HCT116 (cell line): ENCODE data around the gene RYR3. TPM values are rescaled to one million over a fixed set of nuclear protein-coding genes. Genes with fewer than 3 reads are reported as not detected.

Source experiments
- ATAC-seq: fragments of 200-7000 bp; cut with Tn5 transposase; 2 replicates; pipeline ENCODE4 v1.9.1; 2020; ENCODE audit warnings: mild to moderate bottlenecking, moderate library complexity
- BruUV-seq: library from RNA; stranded (reverse); fragments of 400-500 nt; replicated peaks from 2 replicates; lab custom pipeline; 2021; lab: Mats Ljungman, UMichigan
- CTCF ChIA-PET: fragments of 300-600 bp; sonication (Branson Sonifier 250); formaldehyde crosslinking; loops from one replicate; lab custom pipeline; 2021; ENCODE audit warnings: antibody characterized with exemption; lab: Charles Lee
- POLR2A ChIA-PET: fragments of 300-600, 350-600 bp; sonication (Branson Sonifier 250); formaldehyde crosslinking; loops from one replicate; lab custom pipeline; 2021; ENCODE audit warnings: antibody characterized with exemption; lab: Charles Lee
- RAD21 ChIA-PET, 2 experiments: fragments of 300-600 bp; sonication (Branson Sonifier 250); formaldehyde crosslinking; loops; one replicate each; lab custom pipeline; 2023; ENCODE audit warnings: low total read pairs in 2 of 2; ENCODE audit not compliant: uncharacterized antibody in 2 of 2, unreplicated experiment in 2 of 2, low non-redundant PET in 1 of 2; lab: Charles Lee
- DNase-seq: peaks from one replicate; pipeline ENCODE4 v3.0.0-alpha.2; 2010; ENCODE audit warnings: low read depth, low spot score
- H2AFZ ChIP-seq: fragments of 200-600 bp; shearing (Covaris generic), sonication (generic); 2 replicates; pipeline ENCODE4 v1.6.1; 2017; ENCODE audit warnings: low read depth, mixed run types, mixed read lengths, antibody characterized with exemption, low read length; ENCODE audit not compliant: poor library complexity, severe bottlenecking
- H3K27ac ChIP-seq: 2 replicates; pipeline ENCODE4 v1.5.1; 2012; ENCODE audit warnings: low read depth, low read length
- H3K27me3 ChIP-seq: fragments of 200-600 bp; sonication (generic); 2 replicates; pipeline ENCODE4 v1.6.1; 2016; ENCODE audit warnings: mixed run types, low read length, mixed read lengths; ENCODE audit not compliant: insufficient read depth
- H3K36me3 ChIP-seq, 2 experiments: fragments of 200-500 bp in 1 of 2; fragments of 200-600 bp in 1 of 2; sonication (Bioruptor generic) in 1 of 2; sonication (generic) in 1 of 2; 2 replicates each; pipeline versions ENCODE4 v1.5.1 to v1.6.1; 2014 to 2016; ENCODE audit warnings: low read length in 2 of 2, inconsistent platforms in 1 of 2, mixed read lengths in 1 of 2, mixed run types in 1 of 2; ENCODE audit not compliant: insufficient read depth in 2 of 2, control insufficient read depth in 1 of 2
- H3K4me1 ChIP-seq, 2 experiments: fragments of 200-600 bp in 1 of 2; sonication (generic) in 1 of 2; 2 replicates each; pipeline versions ENCODE4 v1.5.1 to v1.6.1; 2012 to 2017; ENCODE audit warnings: low read length in 2 of 2, inconsistent platforms in 1 of 2, mild to moderate bottlenecking in 1 of 2, mixed read lengths in 1 of 2, mixed run types in 1 of 2, moderate library complexity in 1 of 2; ENCODE audit not compliant: insufficient read depth in 2 of 2, control insufficient read depth in 1 of 2
- H3K4me2 ChIP-seq: fragments of 200-600 bp; sonication (generic); 2 replicates; pipeline ENCODE4 v1.6.1; 2017; ENCODE audit warnings: mixed run types, low read length, mixed read lengths
- H3K4me3 ChIP-seq, 2 experiments: fragments of 200-600 bp in 1 of 2; sonication (generic) in 1 of 2; replicated peaks in 1 of 2; 2 replicates each; pipeline ENCODE4 v1.5.1; 2011 to 2016; ENCODE audit warnings: low read length in 2 of 2, control low read depth in 1 of 2, low read depth in 1 of 2, mild to moderate bottlenecking in 1 of 2, mixed read lengths in 1 of 2, mixed run types in 1 of 2
- H3K79me2 ChIP-seq: fragments of 200-600 bp; sonication (generic); 2 replicates; pipeline ENCODE4 v1.6.1; 2017; ENCODE audit warnings: mild to moderate bottlenecking, mixed run types, low read length, moderate library complexity, mixed read lengths; ENCODE audit not compliant: insufficient read depth
- H3K9ac ChIP-seq: fragments of 200-600 bp; sonication (generic); 2 replicates; pipeline ENCODE4 v1.6.1; 2016; ENCODE audit warnings: low read length, mixed read lengths
- H3K9me2 ChIP-seq: fragments of 200-600 bp; sonication (generic), shearing (Covaris generic); 2 replicates; pipeline ENCODE4 v1.6.1; 2017; ENCODE audit warnings: mixed run types, mild to moderate bottlenecking, moderate library complexity; ENCODE audit not compliant: insufficient read depth
- H3K9me3 ChIP-seq, 2 experiments: fragments of 200-500 bp in 1 of 2; fragments of 200-600 bp in 1 of 2; sonication (Bioruptor generic) in 1 of 2; sonication (generic) in 1 of 2; 2 replicates each; pipeline ENCODE4 v1.6.1; 2014 to 2017; ENCODE audit warnings: low read length in 2 of 2, mixed read lengths in 2 of 2, inconsistent platforms in 1 of 2, low read depth in 1 of 2, mild to moderate bottlenecking in 1 of 2, mixed run types in 1 of 2, moderate library complexity in 1 of 2; ENCODE audit not compliant: control insufficient read depth in 1 of 2, insufficient read depth in 1 of 2
- H4K20me1 ChIP-seq: fragments of 200-600 bp; sonication (generic), shearing (Covaris generic); 2 replicates; pipeline ENCODE4 v1.6.1; 2017; ENCODE audit warnings: mixed run types, mild to moderate bottlenecking, moderate library complexity; ENCODE audit not compliant: insufficient read depth
- CBX3 ChIP-seq: IDR thresholded peaks from 2 replicates; pipeline ENCODE4 v1.6.1; 2012; ENCODE audit warnings: low read depth
- CEBPB ChIP-seq: IDR thresholded peaks from 2 replicates; pipeline ENCODE4 v1.6.1; 2012; ENCODE audit warnings: low read depth
- EGR1 ChIP-seq: IDR thresholded peaks from 2 replicates; pipeline ENCODE4 v1.6.1; 2012; ENCODE audit warnings: low read depth
- ELF1 ChIP-seq: IDR thresholded peaks from 2 replicates; pipeline ENCODE4 v1.6.1; 2012; ENCODE audit warnings: low read depth, borderline replicate concordance
- EZH2 ChIP-seq: fragments of 200-600 bp; sonication (generic); IDR thresholded peaks from 2 replicates; pipeline ENCODE4 v1.6.1; 2017; ENCODE audit warnings: antibody characterized with exemption, mixed run types
- EZH2phosphoT487 ChIP-seq: fragments of 200-600 bp; IDR thresholded peaks from 2 replicates; pipeline ENCODE4 v1.6.1; 2018; ENCODE audit warnings: antibody characterized with exemption, borderline replicate concordance
- FOSL1 ChIP-seq: IDR thresholded peaks from 2 replicates; pipeline ENCODE4 v1.6.1; 2012; ENCODE audit warnings: low read depth
- JUND ChIP-seq: IDR thresholded peaks from 2 replicates; pipeline ENCODE4 v1.6.1; 2012
- POLR2A ChIP-seq: IDR thresholded peaks from 2 replicates; pipeline ENCODE4 v1.7.0; 2011; ENCODE audit warnings: borderline replicate concordance; ENCODE audit not compliant: insufficient read depth, insufficient read length; ENCODE audit errors: extremely low read depth
- POLR2AphosphoS5 ChIP-seq: IDR thresholded peaks from 2 replicates; pipeline ENCODE4 v1.6.1; 2011; ENCODE audit warnings: mild to moderate bottlenecking, low read depth, low read length, moderate library complexity
- RAD21 ChIP-seq: IDR thresholded peaks from 2 replicates; pipeline ENCODE4 v1.6.1; 2012; ENCODE audit warnings: low read depth, mild to moderate bottlenecking
- SIN3A ChIP-seq: IDR thresholded peaks from 2 replicates; pipeline ENCODE4 v1.6.1; 2012; ENCODE audit warnings: low read depth
- SRF ChIP-seq: IDR thresholded peaks from 2 replicates; pipeline ENCODE4 v1.6.1; 2012; ENCODE audit warnings: low read depth
- TCF7L2 ChIP-seq: IDR thresholded peaks from 2 replicates; pipeline ENCODE4 v1.7.0; 2011; ENCODE audit warnings: borderline replicate concordance, inconsistent platforms; ENCODE audit not compliant: insufficient read depth, insufficient read length; ENCODE audit errors: extremely low read depth
- ZBTB33 ChIP-seq: IDR thresholded peaks from 2 replicates; pipeline ENCODE4 v1.6.1; 2011; ENCODE audit warnings: mild to moderate bottlenecking, low read length, moderate library complexity; ENCODE audit not compliant: insufficient replicate concordance; ENCODE audit errors: extremely low read depth
- ZFX ChIP-seq: fragments of 450-650 bp; IDR thresholded peaks from 2 replicates; pipeline ENCODE4 v1.6.1; 2017
- ZNF274 ChIP-seq: fragments of 200-500 bp; sonication (Bioruptor generic); IDR thresholded peaks from 2 replicates; pipeline ENCODE4 v1.6.1; 2014; ENCODE audit warnings: mild to moderate bottlenecking, low read depth, low read length, inconsistent platforms
- intact Hi-C: fragments of 100-400 bp; cut with micrococcal nuclease; formaldehyde crosslinking; loops from 2 replicates; pipeline ENCODE4 v1.10.0; 2022
- total RNA-seq: library from RNA; stranded (reverse); gene quantifications from one replicate; pipeline ENCODE4 v1.2.1, GENCODE V29; 2021; ENCODE audit not compliant: unreplicated experiment
- TF ChIP-seq, protein P1 (sequence below): IDR thresholded peaks from 2 replicates; pipeline ENCODE4 v1.6.1; 2012
- TF ChIP-seq, protein P2 (sequence below): IDR thresholded peaks from 2 replicates; pipeline ENCODE4 v1.6.1; 2012

The RYR3 gene
- total RNA-seq, 1 experiment from 2014 or later = not detected

- Histone ChIP-seq H3K27me3 (peaks cover 35% of the 10 kb centered on the region; the same call in 1 of the 2 replicates), H2AFZ (no peak overlapping the region), H3K4me1 (no peaks in the 10 kb centered on the region), H3K9me2 (no peaks in the 10 kb centered on the region), H3K9ac (no peak overlapping the region), H3K27ac (no peak overlapping the region), H3K4me2 (no peak overlapping the region), H3K4me3 (no peak overlapping the region), H3K36me3 (no peaks in the 10 kb centered on the region), H3K79me2 (no peaks in the 10 kb centered on the region), H4K20me1 (no peaks in the 10 kb centered on the region), H3K9me3 (no peaks in the 10 kb centered on the region)
- intact Hi-C loops = no loop called here
- no peak for ATAC-seq
- no peak for TF ChIP-seq ZNF274
- TF ChIP-seq, protein P1, sequence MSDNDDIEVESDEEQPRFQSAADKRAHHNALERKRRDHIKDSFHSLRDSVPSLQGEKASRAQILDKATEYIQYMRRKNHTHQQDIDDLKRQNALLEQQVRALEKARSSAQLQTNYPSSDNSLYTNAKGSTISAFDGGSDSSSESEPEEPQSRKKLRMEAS = no peak
- TF ChIP-seq EZH2 = no peak
- no peak for TF ChIP-seq FOSL1
- no peak for TF ChIP-seq ZFX
- no peak for TF ChIP-seq CEBPB
- TF ChIP-seq TCF7L2 = no peak
- TF ChIP-seq, protein P2, sequence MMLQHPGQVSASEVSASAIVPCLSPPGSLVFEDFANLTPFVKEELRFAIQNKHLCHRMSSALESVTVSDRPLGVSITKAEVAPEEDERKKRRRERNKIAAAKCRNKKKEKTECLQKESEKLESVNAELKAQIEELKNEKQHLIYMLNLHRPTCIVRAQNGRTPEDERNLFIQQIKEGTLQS = no peak
- TF ChIP-seq POLR2AphosphoS5 = no peak
- no peak for TF ChIP-seq CBX3
- no peak for TF ChIP-seq JUND
- ChIA-PET POLR2A (no interaction called here), CTCF (no interaction called here), RAD21 (no interaction called here)
- BruUV-seq = no TSS peak
- no peak for DNase-seq
Observed at GRCh38 chr15:33467816-33468163, 157.0 kb downstream of the RYR3 start.

DNA sequence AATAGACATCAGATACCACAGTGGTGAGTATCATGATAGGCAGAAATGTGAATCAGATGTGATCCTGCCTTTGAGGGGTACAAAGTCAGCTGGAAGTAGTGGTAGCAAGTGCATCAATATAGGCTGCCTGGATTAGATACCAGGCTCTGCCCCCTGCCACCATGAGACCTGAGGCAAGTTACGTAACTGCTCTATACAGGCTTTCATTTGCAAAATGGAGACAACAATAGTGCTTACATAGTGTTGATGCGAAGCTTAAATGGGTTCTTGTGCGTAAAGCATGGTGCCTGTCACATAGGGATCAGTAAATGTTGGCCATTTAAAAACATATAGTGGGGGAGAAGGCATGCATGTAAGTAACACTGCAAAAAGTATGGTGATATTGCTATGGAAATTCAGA is 158.0 kb downstream of the RYR3 start:
- H3K27me3 ChIP-seq = peaks cover 36% of the 10 kb centered on the region; the same call in 1 of the 2 replicates
- no TSS peak for BruUV-seq
- POLR2A ChIA-PET = no interaction called here
- TF ChIP-seq FOSL1 (no peak), ZFX (no peak), RAD21 (no peak), POLR2A (no peak), EZH2 (no peak), SIN3A (no peak), POLR2AphosphoS5 (no peak), CEBPB (no peak), TCF7L2 (no peak), ELF1 (no peak), ZBTB33 (no peak), EGR1 (no peak), ZNF274 (no peak), SRF (no peak), EZH2phosphoT487 (no peak), JUND (no peak)
- TF ChIP-seq, protein P2 = no peak
- TF ChIP-seq, protein P1 = no peak

More for the DNA sequence above, 158.0 kb downstream of the RYR3 start:
- RAD21 ChIA-PET = no interaction called here
- Histone ChIP-seq H3K4me1 (no peaks in the 10 kb centered on the region), H3K4me3 (no peak overlapping the region), H3K79me2 (no peaks in the 10 kb centered on the region), H3K4me2 (no peak overlapping the region), H4K20me1 (no peaks in the 10 kb centered on the region), H3K9ac (no peak overlapping the region), H3K9me3 (no peaks in the 10 kb centered on the region), H2AFZ (no peak overlapping the region), H3K27ac (no peak overlapping the region), H3K36me3 (no peaks in the 10 kb centered on the region), H3K9me2 (no peaks in the 10 kb centered on the region)
- intact Hi-C loops = no loop called here
- no peak for ATAC-seq
- DNase-seq = no peak
- CTCF ChIA-PET = no interaction called here
